KMS-11 (cell line): ENCODE measurements around the gene PHLDB2.

ENCODE experiments used
- H2AFZ ChIP-seq: fragments of 200-600 bp; sonication (generic); 2 replicates; pipeline ENCODE4 v1.6.1; 2016; ENCODE audit warnings: antibody characterized with exemption, mixed run types, low read depth
- H3K27ac ChIP-seq: fragments of 200-600 bp; sonication (generic); 2 replicates; pipeline ENCODE4 v1.6.1; 2016; ENCODE audit warnings: mild to moderate bottlenecking, mixed run types
- H3K27me3 ChIP-seq: fragments of 200-600 bp; sonication (generic); 2 replicates; pipeline ENCODE4 v1.6.1; 2017; ENCODE audit warnings: mild to moderate bottlenecking, low read depth, mixed run types, moderate library complexity; ENCODE audit not compliant: insufficient read depth
- H3K36me3 ChIP-seq: fragments of 200-600 bp; sonication (generic); 2 replicates; pipeline ENCODE4 v1.6.1; 2017; ENCODE audit warnings: mild to moderate bottlenecking, mixed run types; ENCODE audit not compliant: insufficient read depth
- H3K4me1 ChIP-seq: fragments of 200-600 bp; sonication (generic); 2 replicates; pipeline ENCODE4 v1.6.1; 2016; ENCODE audit warnings: mild to moderate bottlenecking, low read depth, mixed run types; ENCODE audit not compliant: poor library complexity, severe bottlenecking
- H3K4me2 ChIP-seq: fragments of 200-600 bp; sonication (generic); 2 replicates; pipeline ENCODE4 v1.7.0; 2016; ENCODE audit warnings: mild to moderate bottlenecking, mixed run types
- H3K4me3 ChIP-seq: fragments of 200-600 bp; sonication (generic); IDR thresholded peaks from 2 replicates; pipeline ENCODE4 v1.6.1; 2017; ENCODE audit warnings: low read depth, low read length, mixed read lengths; ENCODE audit not compliant: insufficient read depth
- H3K79me2 ChIP-seq: fragments of 200-600 bp; sonication (generic); 2 replicates; pipeline ENCODE4 v1.6.1; 2016; ENCODE audit warnings: low read depth, mixed run types; ENCODE audit not compliant: insufficient read depth
- H3K9ac ChIP-seq: fragments of 200-600 bp; sonication (generic); 2 replicates; pipeline ENCODE4 v1.6.1; 2016; ENCODE audit warnings: mild to moderate bottlenecking, mixed run types
- H4K20me1 ChIP-seq: fragments of 200-600 bp; sonication (generic); 2 replicates; pipeline ENCODE4 v1.6.1; 2016; ENCODE audit warnings: mild to moderate bottlenecking, mixed run types; ENCODE audit not compliant: insufficient read depth
- TF ChIP-seq, protein P1 (sequence below): fragments of 200-600 bp; sonication (generic); conservative IDR thresholded peaks from 2 replicates; pipeline ENCODE4 v1.6.1; 2017; ENCODE audit warnings: low read depth, mild to moderate bottlenecking, antibody characterized with exemption, low read length, moderate library complexity, mixed read lengths

PHLDB2 gene

DNA sequence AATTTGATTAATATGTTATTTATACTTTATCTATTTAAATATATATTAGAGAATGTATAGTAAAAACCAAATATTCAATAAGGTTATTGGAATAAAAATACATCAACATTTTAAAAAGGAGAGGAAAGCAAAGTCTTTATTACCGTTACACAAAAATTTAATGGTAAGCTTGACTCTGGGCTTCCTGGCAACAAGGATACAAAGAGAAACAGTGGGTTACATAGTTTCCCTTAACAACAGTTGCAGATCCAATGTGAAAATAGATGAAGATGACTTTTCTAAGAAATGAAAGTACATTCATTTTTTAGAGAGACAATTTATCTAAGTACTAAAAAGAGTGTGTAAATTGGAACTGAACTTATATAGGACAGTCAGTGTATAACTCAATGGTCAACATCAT lies 6.0 kb upstream of the PHLDB2 start:
- Histone ChIP-seq H3K9ac (no peak overlapping the region), H3K36me3 (no peaks in the 10 kb centered on the region), H3K4me1 (no peaks in the 10 kb centered on the region), H2AFZ (no peak overlapping the region), H3K27ac (no peak overlapping the region), H3K4me2 (no peak overlapping the region), H3K79me2 (no peaks in the 10 kb centered on the region), H3K4me3 (no peak overlapping the region), H3K27me3 (no peaks in the 10 kb centered on the region), H4K20me1 (no peaks in the 10 kb centered on the region)
- TF ChIP-seq, protein P1, sequence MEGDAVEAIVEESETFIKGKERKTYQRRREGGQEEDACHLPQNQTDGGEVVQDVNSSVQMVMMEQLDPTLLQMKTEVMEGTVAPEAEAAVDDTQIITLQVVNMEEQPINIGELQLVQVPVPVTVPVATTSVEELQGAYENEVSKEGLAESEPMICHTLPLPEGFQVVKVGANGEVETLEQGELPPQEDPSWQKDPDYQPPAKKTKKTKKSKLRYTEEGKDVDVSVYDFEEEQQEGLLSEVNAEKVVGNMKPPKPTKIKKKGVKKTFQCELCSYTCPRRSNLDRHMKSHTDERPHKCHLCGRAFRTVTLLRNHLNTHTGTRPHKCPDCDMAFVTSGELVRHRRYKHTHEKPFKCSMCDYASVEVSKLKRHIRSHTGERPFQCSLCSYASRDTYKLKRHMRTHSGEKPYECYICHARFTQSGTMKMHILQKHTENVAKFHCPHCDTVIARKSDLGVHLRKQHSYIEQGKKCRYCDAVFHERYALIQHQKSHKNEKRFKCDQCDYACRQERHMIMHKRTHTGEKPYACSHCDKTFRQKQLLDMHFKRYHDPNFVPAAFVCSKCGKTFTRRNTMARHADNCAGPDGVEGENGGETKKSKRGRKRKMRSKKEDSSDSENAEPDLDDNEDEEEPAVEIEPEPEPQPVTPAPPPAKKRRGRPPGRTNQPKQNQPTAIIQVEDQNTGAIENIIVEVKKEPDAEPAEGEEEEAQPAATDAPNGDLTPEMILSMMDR = no peak

DNA sequence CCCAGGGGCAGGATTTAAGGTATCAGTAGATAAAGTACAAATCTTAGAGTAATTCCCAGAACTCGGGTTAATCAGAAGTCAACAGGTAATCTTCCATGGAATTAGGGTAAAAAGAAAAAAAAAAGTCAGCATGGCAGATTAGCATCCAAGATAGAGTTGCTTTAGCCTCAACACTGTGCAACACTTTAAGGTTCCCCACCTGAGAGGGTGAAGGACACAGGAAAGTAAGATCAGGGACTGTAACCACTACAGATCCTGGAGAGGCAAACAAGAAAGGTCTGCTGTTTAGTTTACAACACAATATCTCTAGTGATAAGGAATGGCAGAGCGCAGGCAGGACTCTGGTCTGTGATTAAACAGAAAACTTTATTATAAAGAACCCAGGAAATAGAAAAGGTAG lies 4.1 kb upstream of the PHLDB2 start:
- H3K27ac ChIP-seq = no peak overlapping the region
- no peaks in the 10 kb centered on the region for H3K79me2 ChIP-seq
- H3K4me1 ChIP-seq = no peaks in the 10 kb centered on the region

DNA sequence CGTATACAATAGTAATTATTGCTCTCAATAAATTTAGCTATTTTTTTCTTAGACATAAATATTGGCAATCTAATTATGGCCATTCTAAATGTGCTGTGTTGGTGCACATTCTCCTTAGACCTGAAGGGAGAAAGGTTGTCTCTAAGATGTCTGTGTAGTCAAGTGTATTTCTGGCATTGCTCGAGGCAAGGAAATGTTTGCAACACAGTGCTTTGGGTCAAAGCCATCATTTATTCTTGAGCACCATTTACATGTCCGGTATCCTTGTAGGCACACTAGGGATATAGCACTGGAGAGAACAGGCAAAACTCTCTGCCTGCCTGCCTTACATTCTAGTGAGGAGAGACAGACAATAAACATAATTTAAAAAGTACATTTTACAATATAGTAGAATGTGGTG lies 2.6 kb upstream of the PHLDB2 start:
- Histone ChIP-seq H3K27ac (no peak overlapping the region), H3K36me3 (no peaks in the 10 kb centered on the region), H3K79me2 (no peaks in the 10 kb centered on the region), H3K4me1 (peaks cover 9% of the 10 kb centered on the region), H3K9ac (no peak overlapping the region), H3K4me2 (no peak overlapping the region), H2AFZ (no peak overlapping the region), H3K4me3 (no peak overlapping the region), H3K27me3 (peaks cover 16% of the 10 kb centered on the region; the same call in 1 of the 2 replicates), H4K20me1 (no peaks in the 10 kb centered on the region)
- TF ChIP-seq, protein P1 = no peak

More for the DNA sequence above, 4.1 kb upstream of the PHLDB2 start:
- Histone ChIP-seq H4K20me1 (no peaks in the 10 kb centered on the region), H3K4me2 (no peak overlapping the region), H3K4me3 (no peak overlapping the region), H2AFZ (no peak overlapping the region), H3K9ac (no peak overlapping the region), H3K36me3 (no peaks in the 10 kb centered on the region), H3K27me3 (peaks cover 9% of the 10 kb centered on the region; the same call in 1 of the 2 replicates)
- TF ChIP-seq, protein P1 = no peak

DNA sequence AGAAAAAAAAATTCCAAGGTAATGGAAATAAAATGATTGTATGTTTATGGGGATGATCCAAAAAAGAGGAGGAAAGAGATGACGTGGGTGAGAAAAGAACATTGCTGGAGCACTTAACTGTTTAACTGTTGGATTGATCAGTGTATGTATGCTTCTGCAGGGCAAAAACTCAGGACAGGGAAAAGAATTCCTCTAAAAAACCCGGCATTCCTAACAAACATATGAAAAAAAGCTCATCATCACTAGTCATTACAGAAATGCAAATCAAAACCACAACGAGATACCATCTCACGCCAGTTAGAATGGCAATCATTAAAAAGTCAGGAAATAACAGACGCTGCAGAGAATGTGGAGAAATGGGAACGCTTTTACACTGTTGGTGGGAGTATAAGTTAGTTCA lies 1.6 kb upstream of the PHLDB2 start:
- Histone ChIP-seq H3K4me3 (no peak overlapping the region), H3K36me3 (no peaks in the 10 kb centered on the region), H3K4me2 (no peak overlapping the region), H2AFZ (no peak overlapping the region), H4K20me1 (no peaks in the 10 kb centered on the region), H3K9ac (no peak overlapping the region), H3K79me2 (no peaks in the 10 kb centered on the region), H3K27me3 (peaks cover 23% of the 10 kb centered on the region; the same call in 1 of the 2 replicates), H3K4me1 (peaks cover 11% of the 10 kb centered on the region), H3K27ac (no peak overlapping the region)
- TF ChIP-seq, protein P1 = no peak
